H1 (cell line): ENCODE measurements around the gene UBE2A. TPM values are rescaled to one million over a fixed set of nuclear protein-coding genes. Genes with fewer than 3 reads are reported as not detected.

Experiments
- CTCF ChIA-PET: fragments of 300-600 bp; sonication (Branson Sonifier 250); formaldehyde crosslinking; loops from one replicate; lab custom pipeline; 2021; ENCODE audit not compliant: partially characterized antibody; lab: Charles Lee
- POLR2A ChIA-PET: fragments of 300-600 bp; sonication (Branson Sonifier 250); formaldehyde crosslinking; loops from one replicate; lab custom pipeline; 2021; ENCODE audit warnings: inconsistent platforms; ENCODE audit not compliant: partially characterized antibody; lab: Charles Lee
- DNase-seq, 2 experiments: peaks; one replicate each; pipeline versions ENCODE4 v3.0.0 to v3.0.0-alpha.2; 2010 to 2022; ENCODE audit warnings: low spot score in 2 of 2, low read depth in 1 of 2, mixed read lengths in 1 of 2
- FAIRE-seq: peaks from 2 replicates; lab custom pipeline; 2011; peaks lifted over from hg19 to GRCh38; lab: Jason Lieb, UNC
- H2AFZ ChIP-seq: 2 replicates; pipeline ENCODE4 v1.8.1; 2012; ENCODE audit warnings: low read length, inconsistent platforms
- H2AK5ac ChIP-seq: 2 replicates; pipeline ENCODE4 v1.6.1; 2013; ENCODE audit warnings: low read depth, low read length
- H2BK120ac ChIP-seq: replicated peaks from 2 replicates; pipeline ENCODE3; 2013; ENCODE audit warnings: low read depth, low read length, inconsistent platforms
- H2BK12ac ChIP-seq: 2 replicates; pipeline ENCODE4 v1.6.1; 2013; ENCODE audit warnings: low read depth, low read length
- H2BK15ac ChIP-seq: 2 replicates; pipeline ENCODE4 v1.6.1; 2013; ENCODE audit warnings: low read length
- H2BK20ac ChIP-seq: 2 replicates; pipeline ENCODE4 v1.6.1; 2013; ENCODE audit warnings: low read length
- H2BK5ac ChIP-seq: 2 replicates; pipeline ENCODE4 v1.6.1; 2013; ENCODE audit warnings: low read depth, low read length
- H3K14ac ChIP-seq: 2 replicates; pipeline ENCODE4 v1.6.1; 2013; ENCODE audit warnings: inconsistent platforms; ENCODE audit not compliant: insufficient read length
- H3K18ac ChIP-seq: 2 replicates; pipeline ENCODE4 v1.6.1; 2013; ENCODE audit warnings: low read length; ENCODE audit errors: extremely low read depth
- H3K23ac ChIP-seq: 2 replicates; pipeline ENCODE4 v1.6.1; 2013; ENCODE audit warnings: inconsistent platforms; ENCODE audit not compliant: insufficient read length
- H3K23me2 ChIP-seq: 2 replicates; pipeline ENCODE4 v1.6.1; 2013; ENCODE audit warnings: low read depth, low read length
- H3K27ac ChIP-seq: 2 replicates; pipeline ENCODE4 v1.6.1; 2011; ENCODE audit warnings: low read depth, low read length, inconsistent platforms
- H3K27me3 ChIP-seq, 4 experiments: replicated peaks in 1 of 4; 1 replicate in 1 of 4; 2 replicates in 3 of 4; pipeline versions ENCODE4 v1.6.1 to v1.8.1; 2011 to 2013; ENCODE audit warnings: low read length in 3 of 4, mild to moderate bottlenecking in 3 of 4, inconsistent platforms in 2 of 4, mixed read lengths in 2 of 4, moderate library complexity in 1 of 4; ENCODE audit not compliant: control insufficient read depth in 3 of 4, insufficient read depth in 3 of 4; ENCODE audit errors: extremely low read depth in 1 of 4
- H3K36me3 ChIP-seq, 4 experiments: 2 replicates each; pipeline versions ENCODE4 v1.6.1 to v1.8.1; 2011 to 2013; ENCODE audit warnings: mild to moderate bottlenecking in 4 of 4, low read length in 3 of 4, moderate library complexity in 2 of 4, control low read depth in 1 of 4, inconsistent platforms in 1 of 4; ENCODE audit not compliant: insufficient read depth in 4 of 4, control insufficient read depth in 2 of 4
- H3K4ac ChIP-seq: replicated peaks from 2 replicates; pipeline ENCODE3; 2013; ENCODE audit warnings: low read length, low read depth, mixed read lengths, inconsistent platforms; ENCODE audit not compliant: insufficient read length
- H3K4me1 ChIP-seq, 4 experiments: replicated peaks in 1 of 4; 1 replicate in 1 of 4; 2 replicates in 3 of 4; pipeline versions ENCODE4 v1.6.1 to v1.8.1; 2011 to 2013; ENCODE audit warnings: low read length in 3 of 4, inconsistent platforms in 2 of 4, mixed read lengths in 1 of 4; ENCODE audit not compliant: insufficient read depth in 4 of 4, control insufficient read depth in 3 of 4
- H3K4me2 ChIP-seq, 2 experiments: 2 replicates each; pipeline versions ENCODE4 v1.6.1 to v1.8.1; 2011 to 2013; ENCODE audit warnings: low read depth in 2 of 2, low read length in 2 of 2, control low read depth in 1 of 2, inconsistent platforms in 1 of 2, mild to moderate bottlenecking in 1 of 2; ENCODE audit not compliant: insufficient read depth in 1 of 2
- H3K4me3 ChIP-seq, 4 experiments: fragments of 200-600, 300-600 bp in 1 of 4; sonication (generic), shearing (Covaris generic), sonication (Bioruptor Twin) in 1 of 4; 2 replicates each; pipeline versions ENCODE4 v1.5.1 to v1.8.1; 2011 to 2016; ENCODE audit warnings: low read length in 4 of 4, low read depth in 3 of 4, control low read depth in 2 of 4, inconsistent platforms in 2 of 4, mild to moderate bottlenecking in 2 of 4, mixed read lengths in 1 of 4, moderate library complexity in 1 of 4; ENCODE audit not compliant: insufficient read depth in 2 of 4; ENCODE audit errors: extremely low read depth in 1 of 4
- H3K56ac ChIP-seq: replicated peaks from 2 replicates; pipeline ENCODE3; 2013; ENCODE audit warnings: low read depth, mild to moderate bottlenecking, mixed read lengths, low read length, inconsistent platforms; ENCODE audit not compliant: insufficient read length
- H3K79me1 ChIP-seq: 2 replicates; pipeline ENCODE4 v1.6.1; 2013; ENCODE audit warnings: low read depth, low read length, control low read depth
- H3K79me2 ChIP-seq, 2 experiments: 2 replicates each; pipeline versions ENCODE4 v1.6.1 to v1.8.1; 2012 to 2013; ENCODE audit warnings: low read length in 2 of 2, mild to moderate bottlenecking in 2 of 2, inconsistent platforms in 1 of 2; ENCODE audit not compliant: insufficient read depth in 2 of 2, control insufficient read depth in 1 of 2
- H3K9ac ChIP-seq, 4 experiments: replicated peaks in 1 of 4; 1 replicate in 1 of 4; 2 replicates in 3 of 4; pipeline versions ENCODE4 v1.6.1 to v1.8.1; 2011 to 2013; ENCODE audit warnings: low read depth in 3 of 4, low read length in 3 of 4, control low read depth in 2 of 4, mild to moderate bottlenecking in 2 of 4, moderate library complexity in 2 of 4, inconsistent platforms in 1 of 4; ENCODE audit errors: extremely low read depth in 1 of 4
- H3K9me3 ChIP-seq, 2 experiments: 2 replicates each; pipeline versions ENCODE4 v1.6.1 to v1.8.1; 2012 to 2013; ENCODE audit warnings: mild to moderate bottlenecking in 2 of 2, moderate library complexity in 2 of 2, control low read depth in 1 of 2, inconsistent platforms in 1 of 2, low read depth in 1 of 2, low read length in 1 of 2, mixed read lengths in 1 of 2; ENCODE audit not compliant: insufficient read depth in 2 of 2
- H4K20me1 ChIP-seq, 2 experiments: replicated peaks in 1 of 2; 2 replicates each; pipeline versions ENCODE3 to v1.8.1; 2011 to 2013; ENCODE audit warnings: inconsistent platforms in 2 of 2, low read length in 2 of 2, mild to moderate bottlenecking in 1 of 2; ENCODE audit not compliant: insufficient read depth in 2 of 2, control insufficient read depth in 1 of 2
- H4K5ac ChIP-seq: 2 replicates; pipeline ENCODE4 v1.6.1; 2013; ENCODE audit warnings: low read length, low read depth, mixed read lengths, inconsistent platforms; ENCODE audit not compliant: insufficient read length
- H4K8ac ChIP-seq: 2 replicates; pipeline ENCODE4 v1.8.0; 2013; ENCODE audit warnings: mild to moderate bottlenecking, moderate library complexity, low read length, inconsistent platforms; ENCODE audit not compliant: insufficient read depth; ENCODE audit errors: extremely low read depth
- H4K91ac ChIP-seq: replicated peaks from 2 replicates; pipeline ENCODE3; 2013; ENCODE audit warnings: low read length, mixed read lengths, inconsistent platforms; ENCODE audit not compliant: insufficient read length
- ASH2L ChIP-seq: fragments of 200-600, 300-600 bp; sonication (generic); IDR thresholded peaks from one replicate; pipeline ENCODE4 v1.7.1; 2017; ENCODE audit warnings: low read length
- JUN ChIP-seq: IDR thresholded peaks from 2 replicates; pipeline ENCODE4 v1.6.1; 2011; ENCODE audit warnings: low read depth, mild to moderate bottlenecking, improper control_type of control experiment, low read length
- TAF1 ChIP-seq: IDR thresholded peaks from 2 replicates; pipeline ENCODE4 v1.6.1; 2011; ENCODE audit warnings: mild to moderate bottlenecking, low read depth, low read length
- TCF12 ChIP-seq: IDR thresholded peaks from 2 replicates; pipeline ENCODE4 v1.6.1; 2011; ENCODE audit warnings: low read depth, mild to moderate bottlenecking, low read length
- USF2 ChIP-seq: IDR thresholded peaks from 2 replicates; pipeline ENCODE4 v1.6.1; 2011; ENCODE audit warnings: low read length, improper control_type of control experiment
- YY1 ChIP-seq: IDR thresholded peaks from 2 replicates; pipeline ENCODE4 v1.6.1; 2011; ENCODE audit warnings: low read depth, mild to moderate bottlenecking, low read length
- WGBS, 2 experiments: shearing (Covaris generic) in 1 of 2; methylation state at CpG; one replicate each; pipeline versions ENCODE4 v1.1.6 to v1.1.7; 2013 to 2015; ENCODE audit warnings: low lambda C conversion rate in 2 of 2, mixed read lengths in 2 of 2, inconsistent platforms in 1 of 2, low coverage in 1 of 2, missing lambda C conversion rate in 1 of 2; ENCODE audit not compliant: insufficient replicate concordance in 2 of 2, insufficient coverage in 1 of 2, insufficient read length in 1 of 2; ENCODE audit errors: extremely low coverage in 1 of 2, missing lambda C conversion rate in 1 of 2; 5-methylcytosine and 5-hydroxymethylcytosine counted together
- polyA plus RNA-seq, 7 experiments: library from polyadenylated mRNA; depleted of rRNA in 3 of 7; stranded (reverse) in 5 of 7; unstranded in 2 of 7; fragments of >200 nt in 5 of 7; fragments of 200-250 nt in 2 of 7; gene quantifications; 1 replicate in 5 of 7; 2 replicates in 1 of 7; 4 replicates in 1 of 7; pipeline versions ENCODE4 v1.2.1 to v1.2.3, GENCODE V29; 2011 to 2013; ENCODE audit warnings: missing spikeins in 2 of 7, mixed read lengths in 2 of 7
- total RNA-seq: library from RNA; stranded (reverse); fragmentation: NEBNext Ultra II Directional; extraction: Animal tissue kit (Norgen Biotek cat#: 25700); gene quantifications from 2 replicates; pipeline ENCODE4 v1.2.1, GENCODE V29; 2021
- TF ChIP-seq, protein P1 (sequence below): IDR thresholded peaks from 2 replicates; pipeline ENCODE4 v1.6.1; 2012; ENCODE audit warnings: inconsistent platforms

Gene UBE2A
- total and polyA plus RNA-seq, 2 of the 8 experiments (the other 6 are each of a cell fraction or from before 2014, with no cell fraction given), result 24.8 to 43.9 TPM

DNA sequence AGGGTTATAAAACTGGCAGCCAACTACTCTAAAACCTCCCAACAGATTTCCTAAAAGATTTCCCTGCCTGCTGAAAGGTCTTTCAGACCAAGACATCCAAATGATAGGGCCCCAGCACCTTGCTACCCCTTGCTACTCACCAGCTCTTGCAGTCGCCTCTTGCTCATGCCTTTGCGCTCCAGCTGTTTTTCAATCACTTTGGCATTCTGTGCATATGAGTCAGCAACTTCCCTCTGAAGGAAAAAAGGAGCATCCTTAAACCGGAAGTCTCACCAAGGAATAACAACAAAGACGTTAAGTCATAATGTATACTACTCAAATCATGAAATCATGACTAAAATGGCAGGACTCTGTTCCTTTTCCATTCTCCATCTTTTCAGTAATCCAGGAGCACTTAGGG, 33.2 kb upstream of the UBE2A start:
- Histone ChIP-seq H3K56ac (no peak overlapping the region), H3K27ac (no peak overlapping the region), H3K18ac (no peak overlapping the region), H3K79me2 (no peaks in the 10 kb centered on the region), H3K27me3 (no peaks in the 10 kb centered on the region), H3K4me3 (no peak overlapping the region), H2BK20ac (no peak overlapping the region), H2BK15ac (no peak overlapping the region), H3K9me3 (no peaks in the 10 kb centered on the region), H3K79me1 (no peaks in the 10 kb centered on the region), H3K9ac (no peak overlapping the region), H3K36me3 (no peaks in the 10 kb centered on the region; a peak in 1 of 8 replicates), H4K20me1 (no peaks in the 10 kb centered on the region), H2AFZ (no peak overlapping the region), H2BK5ac (no peak overlapping the region), H3K23me2 (no peaks in the 10 kb centered on the region), H3K4me2 (no peak overlapping the region), H3K4me1 (no peaks in the 10 kb centered on the region), H3K4ac (no peak overlapping the region), H4K5ac (no peak overlapping the region), H4K91ac (no peak overlapping the region), H2BK120ac (no peak overlapping the region), H3K14ac (no peak overlapping the region), H4K8ac (no peak overlapping the region), H2AK5ac (no peak overlapping the region), H3K23ac (no peak overlapping the region), H2BK12ac (no peak overlapping the region)
- POLR2A ChIA-PET, result interaction anchor here (1.7 kb wide), 1 partner anchor 34 kb away, joined by 3 read pairs; no protein-coding TSS in a partner anchor
- no peak for FAIRE-seq
- CTCF ChIA-PET, result interaction anchor here (2.0 kb wide), 1 partner anchor 188 kb away, joined by 6 read pairs; no protein-coding TSS in a partner anchor
- DNase-seq, result no peak
- whole genome bisulfite sequencing, 2 experiments, result 84% methylated on average over 4 of the region's 4 CpGs; no CpG with 5 or more reads in 1 of the 2 experiments
- no peak for TF ChIP-seq TCF12
- no peak for TF ChIP-seq TAF1
- no peak for TF ChIP-seq JUN
- TF ChIP-seq, protein P1, sequence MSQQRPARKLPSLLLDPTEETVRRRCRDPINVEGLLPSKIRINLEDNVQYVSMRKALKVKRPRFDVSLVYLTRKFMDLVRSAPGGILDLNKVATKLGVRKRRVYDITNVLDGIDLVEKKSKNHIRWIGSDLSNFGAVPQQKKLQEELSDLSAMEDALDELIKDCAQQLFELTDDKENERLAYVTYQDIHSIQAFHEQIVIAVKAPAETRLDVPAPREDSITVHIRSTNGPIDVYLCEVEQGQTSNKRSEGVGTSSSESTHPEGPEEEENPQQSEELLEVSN, result no peak
- TF ChIP-seq YY1, result no peak
- TF ChIP-seq ASH2L, result no peak
- TF ChIP-seq USF2, result no peak
